PC-3 (cell line): ENCODE results near the gene FCN2.

ENCODE experiments used
- EZH2phosphoT487 ChIP-seq: fragments of 300-600 bp; sonication (generic); IDR thresholded peaks from 2 replicates; pipeline ENCODE4 v1.6.1; 2018; ENCODE audit warnings: mild to moderate bottlenecking, antibody characterized with exemption, low read length, borderline replicate concordance
- TF ChIP-seq, protein P1 (sequence below): fragments of 300-600 bp; sonication (generic); conservative IDR thresholded peaks from 2 replicates; pipeline ENCODE4 v1.5.1; 2017; ENCODE audit warnings: antibody characterized with exemption, low read depth, mild to moderate bottlenecking, low read length

DNA sequence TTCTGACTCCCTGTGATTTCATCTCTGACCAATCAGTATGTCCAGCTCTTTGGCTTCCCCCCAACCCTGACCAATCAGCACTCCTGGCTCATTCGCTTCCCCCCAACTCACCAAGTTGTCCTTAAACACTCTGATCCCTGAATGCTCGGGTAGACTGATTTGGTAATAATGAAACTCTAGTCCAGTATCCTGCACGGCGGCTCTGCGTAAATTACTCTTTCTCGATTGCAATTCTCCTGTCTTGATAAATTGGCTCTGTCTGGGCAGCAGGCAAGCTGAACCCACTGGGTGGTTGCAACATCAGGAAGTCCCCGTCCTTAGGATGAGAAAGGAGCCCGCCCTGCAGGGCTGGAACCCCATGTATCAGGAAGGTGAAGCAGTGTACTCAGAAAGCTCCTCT lies 10.4 kb downstream of the FCN2 start:
- TF ChIP-seq, protein P1, sequence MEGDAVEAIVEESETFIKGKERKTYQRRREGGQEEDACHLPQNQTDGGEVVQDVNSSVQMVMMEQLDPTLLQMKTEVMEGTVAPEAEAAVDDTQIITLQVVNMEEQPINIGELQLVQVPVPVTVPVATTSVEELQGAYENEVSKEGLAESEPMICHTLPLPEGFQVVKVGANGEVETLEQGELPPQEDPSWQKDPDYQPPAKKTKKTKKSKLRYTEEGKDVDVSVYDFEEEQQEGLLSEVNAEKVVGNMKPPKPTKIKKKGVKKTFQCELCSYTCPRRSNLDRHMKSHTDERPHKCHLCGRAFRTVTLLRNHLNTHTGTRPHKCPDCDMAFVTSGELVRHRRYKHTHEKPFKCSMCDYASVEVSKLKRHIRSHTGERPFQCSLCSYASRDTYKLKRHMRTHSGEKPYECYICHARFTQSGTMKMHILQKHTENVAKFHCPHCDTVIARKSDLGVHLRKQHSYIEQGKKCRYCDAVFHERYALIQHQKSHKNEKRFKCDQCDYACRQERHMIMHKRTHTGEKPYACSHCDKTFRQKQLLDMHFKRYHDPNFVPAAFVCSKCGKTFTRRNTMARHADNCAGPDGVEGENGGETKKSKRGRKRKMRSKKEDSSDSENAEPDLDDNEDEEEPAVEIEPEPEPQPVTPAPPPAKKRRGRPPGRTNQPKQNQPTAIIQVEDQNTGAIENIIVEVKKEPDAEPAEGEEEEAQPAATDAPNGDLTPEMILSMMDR = no peak
- TF ChIP-seq EZH2phosphoT487 = no peak
